Activated CD4-positive, alpha-beta T cell treated with anti-CD3 and anti-CD28 coated beads, Interleukin-10, Interleukin-2, amounts not matched to agents 100 ng/mL and 50 ng/mL, durations not matched to agents 16 hours and 8 hours (primary cell): ENCODE results near the gene CYP2A6.
"Not testable (repeated sequence)": the region's sequence is repeated elsewhere in the genome, so short reads cannot be mapped to it uniquely, and the experiment has no call there.

Experiments
- DNase-seq: peaks from one replicate; pipeline ENCODE4 v3.0.0-alpha.2; 2020

Gene CYP2A6

GRCh38 chr19:40843653-40844052 lies 6.6 kb downstream of the CYP2A6 start:
- peak; percentile 69 for DNase-seq

- DNase-seq: not testable (repeated sequence)
Observed at GRCh38 chr19:40842997-40843652, 7.1 kb downstream of the CYP2A6 start.

GRCh38 chr19:40842012-40842411 lies 8.2 kb downstream of the CYP2A6 start:
- not testable (repeated sequence) for DNase-seq

- DNase-seq: not testable (repeated sequence)
Observed at GRCh38 chr19:40838477-40838876, 11.8 kb downstream of the CYP2A6 start.

GRCh38 chr19:40836754-40837429 lies 13.4 kb downstream of the CYP2A6 start:
- no peak for DNase-seq

- DNase-seq: not testable (repeated sequence)
Observed at GRCh38 chr19:40833728-40834533, 16.3 kb downstream of the CYP2A6 start.

- DNase-seq: not testable (repeated sequence)
Observed at GRCh38 chr19:40832431-40832790, 17.8 kb downstream of the CYP2A6 start.

GRCh38 chr19:40831502-40832430 lies 18.5 kb downstream of the CYP2A6 start:
- DNase-seq: no peak

- DNase-seq: not testable (repeated sequence)
Observed at GRCh38 chr19:40830741-40831140, 19.5 kb downstream of the CYP2A6 start.

GRCh38 chr19:40829205-40829604 lies 21.0 kb downstream of the CYP2A6 start:
- DNase-seq: no peak

GRCh38 chr19:40827386-40828247 lies 22.6 kb downstream of the CYP2A6 start:
- no peak for DNase-seq

GRCh38 chr19:40826699-40827385 lies 23.4 kb downstream of the CYP2A6 start:
- not testable (repeated sequence) for DNase-seq

- not testable (repeated sequence) for DNase-seq
Observed at GRCh38 chr19:40826312-40826698, 23.9 kb downstream of the CYP2A6 start.

- DNase-seq: not testable (repeated sequence)
Observed at GRCh38 chr19:40825460-40826095, 24.7 kb downstream of the CYP2A6 start.

GRCh38 chr19:40824916-40825315 lies 25.3 kb downstream of the CYP2A6 start:
- DNase-seq: not testable (repeated sequence)

GRCh38 chr19:40822704-40823553 lies 27.3 kb downstream of the CYP2A6 start:
- DNase-seq: not testable (repeated sequence)

GRCh38 chr19:40822161-40822560 lies 28.1 kb downstream of the CYP2A6 start:
- no peak for DNase-seq

GRCh38 chr19:40819479-40820234 lies 30.6 kb downstream of the CYP2A6 start:
- peak; percentile 56 for DNase-seq
